Measurements from ENCODE around the gene RETREG3.

RETREG3 gene

DNA sequence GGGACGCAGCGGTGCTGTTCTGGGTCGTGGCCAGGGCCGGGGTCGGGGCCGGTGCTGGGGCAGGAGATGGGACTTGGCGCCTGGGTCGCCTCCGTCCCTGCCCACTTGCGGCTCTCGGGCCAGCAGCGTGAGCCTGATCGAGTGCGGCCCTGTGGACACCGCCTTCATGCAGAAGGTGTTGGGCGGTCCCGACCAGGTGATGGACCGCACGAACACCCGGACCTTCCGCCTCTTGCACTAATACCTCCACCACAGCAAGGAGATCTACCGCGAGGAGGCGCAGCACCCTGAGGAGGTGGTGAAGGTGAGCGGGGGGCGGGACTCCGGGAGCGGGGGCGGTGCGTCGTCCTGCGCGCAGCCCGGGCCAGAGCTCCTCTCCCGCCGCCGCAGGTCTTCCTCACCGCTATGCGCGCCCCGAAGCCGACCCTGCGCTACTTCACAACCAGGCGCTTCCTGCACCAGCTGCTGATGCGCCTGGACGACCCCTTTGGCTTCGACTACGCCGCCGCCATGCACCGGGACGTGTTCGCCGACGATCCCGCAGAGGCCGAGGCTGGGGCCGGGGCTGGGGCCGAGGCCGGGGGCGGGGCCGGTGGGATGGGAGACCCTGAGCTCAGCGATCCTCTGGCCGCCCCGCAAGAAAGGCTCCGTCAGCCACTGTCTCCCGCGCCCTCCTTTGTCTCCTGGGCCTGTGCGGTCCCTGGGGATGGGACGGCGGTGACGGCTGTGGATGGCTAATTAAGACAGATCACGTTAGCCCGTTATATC is 60.9 kb downstream of the RETREG3 start:
- TF ChIP-seq, protein P1, sequence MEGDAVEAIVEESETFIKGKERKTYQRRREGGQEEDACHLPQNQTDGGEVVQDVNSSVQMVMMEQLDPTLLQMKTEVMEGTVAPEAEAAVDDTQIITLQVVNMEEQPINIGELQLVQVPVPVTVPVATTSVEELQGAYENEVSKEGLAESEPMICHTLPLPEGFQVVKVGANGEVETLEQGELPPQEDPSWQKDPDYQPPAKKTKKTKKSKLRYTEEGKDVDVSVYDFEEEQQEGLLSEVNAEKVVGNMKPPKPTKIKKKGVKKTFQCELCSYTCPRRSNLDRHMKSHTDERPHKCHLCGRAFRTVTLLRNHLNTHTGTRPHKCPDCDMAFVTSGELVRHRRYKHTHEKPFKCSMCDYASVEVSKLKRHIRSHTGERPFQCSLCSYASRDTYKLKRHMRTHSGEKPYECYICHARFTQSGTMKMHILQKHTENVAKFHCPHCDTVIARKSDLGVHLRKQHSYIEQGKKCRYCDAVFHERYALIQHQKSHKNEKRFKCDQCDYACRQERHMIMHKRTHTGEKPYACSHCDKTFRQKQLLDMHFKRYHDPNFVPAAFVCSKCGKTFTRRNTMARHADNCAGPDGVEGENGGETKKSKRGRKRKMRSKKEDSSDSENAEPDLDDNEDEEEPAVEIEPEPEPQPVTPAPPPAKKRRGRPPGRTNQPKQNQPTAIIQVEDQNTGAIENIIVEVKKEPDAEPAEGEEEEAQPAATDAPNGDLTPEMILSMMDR (IDR thresholded peaks at IDR 0.05): no peak

DNA sequence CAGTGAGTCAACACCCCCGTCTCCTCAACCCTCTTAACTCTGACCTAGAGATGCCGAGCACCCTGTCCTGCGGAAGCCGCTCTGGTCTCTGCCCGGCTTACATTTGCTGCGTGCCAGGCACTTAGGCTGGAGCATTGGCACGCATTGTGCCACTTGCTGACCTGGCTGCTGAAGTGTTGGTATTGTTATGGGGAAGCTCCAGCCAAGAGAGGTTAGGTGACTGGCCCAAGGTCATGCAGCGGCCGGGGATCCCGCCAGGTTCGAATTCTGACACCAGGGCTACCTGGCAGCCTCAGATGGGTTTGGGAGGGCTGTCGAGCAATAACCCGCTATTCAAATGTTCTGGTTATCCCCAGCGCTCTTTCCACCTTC is 61.5 kb downstream of the RETREG3 start:
- TF ChIP-seq, protein P1 (IDR thresholded peaks at IDR 0.05): no peak

DNA sequence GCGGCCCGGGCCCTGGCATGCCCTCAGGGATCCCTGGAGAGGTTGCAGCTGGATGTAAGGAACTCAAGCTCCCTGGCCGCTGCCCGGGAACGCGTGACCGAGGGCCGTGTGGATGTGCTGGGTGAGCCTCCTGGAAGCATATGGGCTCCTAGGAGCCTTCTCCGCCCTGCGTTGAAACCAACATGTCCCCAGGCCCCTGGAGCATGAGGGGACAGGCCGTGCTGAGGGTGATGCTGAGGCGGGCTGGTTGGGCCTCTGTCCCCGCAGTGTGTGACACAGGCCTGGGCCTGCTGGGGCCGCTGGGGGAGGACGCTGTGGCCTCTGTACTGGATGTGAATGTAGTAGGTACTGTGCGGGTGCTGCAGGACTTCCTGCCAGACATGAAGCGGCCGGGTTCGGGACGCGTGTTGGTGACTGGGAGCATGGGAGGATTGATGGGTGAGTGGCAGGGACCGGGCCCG is 62.1 kb downstream of the RETREG3 start:
- TF ChIP-seq, protein P1 (IDR thresholded peaks at IDR 0.05): no peak

DNA sequence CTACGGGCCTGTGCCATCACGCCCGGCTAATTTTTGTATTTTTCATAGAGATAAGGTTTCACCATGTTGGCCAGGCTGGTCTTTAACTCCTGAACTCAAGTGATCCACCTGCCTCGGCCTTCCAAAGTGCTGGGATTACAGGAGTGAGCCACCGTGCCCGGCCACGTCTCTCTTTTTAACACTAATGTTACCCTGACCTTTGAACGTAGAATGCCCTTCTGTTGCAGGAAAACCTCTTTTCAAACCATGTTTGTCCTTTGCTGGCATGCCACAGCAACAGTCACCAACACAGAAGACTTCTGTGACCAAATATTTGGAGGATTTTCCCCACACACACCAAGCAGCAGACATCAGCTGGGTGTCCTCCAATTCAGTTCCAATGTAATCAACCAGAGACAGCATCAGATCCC is 64.3 kb downstream of the RETREG3 start:
- TF ChIP-seq, protein P1 (IDR thresholded peaks at IDR 0.05): no peak

DNA sequence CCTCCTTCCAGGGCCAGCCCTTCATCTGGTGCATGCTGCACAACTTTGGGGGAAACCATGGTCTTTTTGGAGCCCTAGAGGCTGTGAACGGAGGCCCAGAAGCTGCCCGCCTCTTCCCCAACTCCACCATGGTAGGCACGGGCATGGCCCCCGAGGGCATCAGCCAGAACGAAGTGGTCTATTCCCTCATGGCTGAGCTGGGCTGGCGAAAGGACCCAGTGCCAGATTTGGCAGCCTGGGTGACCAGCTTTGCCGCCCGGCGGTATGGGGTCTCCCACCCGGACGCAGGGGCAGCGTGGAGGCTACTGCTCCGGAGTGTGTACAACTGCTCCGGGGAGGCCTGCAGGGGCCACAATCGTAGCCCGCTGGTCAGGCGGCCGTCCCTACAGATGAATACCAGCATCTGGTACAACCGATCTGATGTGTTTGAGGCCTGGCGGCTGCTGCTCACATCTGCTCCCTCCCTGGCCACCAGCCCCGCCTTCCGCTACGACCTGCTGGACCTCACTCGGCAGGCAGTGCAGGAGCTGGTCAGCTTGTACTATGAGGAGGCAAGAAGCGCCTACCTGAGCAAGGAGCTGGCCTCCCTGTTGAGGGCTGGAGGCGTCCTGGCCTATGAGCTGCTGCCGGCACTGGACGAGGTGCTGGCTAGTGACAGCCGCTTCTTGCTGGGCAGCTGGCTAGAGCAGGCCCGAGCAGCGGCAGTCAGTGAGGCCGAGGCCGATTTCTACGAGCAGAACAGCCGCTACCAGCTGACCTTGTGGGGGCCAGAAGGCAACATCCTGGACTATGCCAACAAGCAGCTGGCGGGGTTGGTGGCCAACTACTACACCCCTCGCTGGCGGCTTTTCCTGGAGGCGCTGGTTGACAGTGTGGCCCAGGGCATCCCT is 65.7 kb downstream of the RETREG3 start:
- TF ChIP-seq, protein P1 (IDR thresholded peaks at IDR 0.05): no peak

DNA sequence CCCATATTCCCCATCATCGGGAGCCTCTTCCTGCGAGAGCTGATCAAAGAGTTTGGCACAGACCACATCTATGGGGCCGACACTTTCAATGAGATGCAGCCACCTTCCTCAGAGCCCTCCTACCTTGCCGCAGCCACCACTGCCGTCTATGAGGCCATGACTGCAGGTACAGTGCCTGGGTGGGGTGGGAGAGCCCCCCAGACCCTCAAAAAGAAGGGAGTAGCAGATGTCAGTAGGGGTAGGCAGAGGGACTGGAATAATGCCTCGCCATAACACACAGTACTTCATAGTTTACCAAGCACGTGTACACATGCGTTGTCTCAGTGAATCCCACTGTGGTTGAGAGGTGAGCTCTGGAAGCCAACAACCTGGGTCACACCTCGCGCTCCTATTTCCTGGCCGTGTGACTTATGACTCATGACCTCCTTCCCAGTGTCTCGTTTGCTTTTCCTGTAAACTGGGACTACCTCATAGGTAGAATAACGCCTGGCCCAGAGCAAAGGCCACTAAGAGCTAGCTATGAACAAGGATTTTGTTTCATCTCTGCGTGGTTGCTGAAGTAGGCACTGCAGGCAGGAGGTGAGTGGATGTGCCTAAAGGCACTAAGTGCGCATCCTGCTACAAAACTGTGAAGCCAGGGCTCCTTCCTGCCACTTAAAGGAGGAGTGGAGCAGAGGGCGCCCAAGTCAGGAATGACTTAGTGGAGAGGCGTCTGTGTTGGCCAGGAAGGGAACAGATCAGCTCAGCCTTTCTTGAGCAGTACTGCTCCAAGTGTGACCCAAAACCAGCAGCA is 67.9 kb downstream of the RETREG3 start:
- TF ChIP-seq, protein P1 (IDR thresholded peaks at IDR 0.05): no peak

DNA sequence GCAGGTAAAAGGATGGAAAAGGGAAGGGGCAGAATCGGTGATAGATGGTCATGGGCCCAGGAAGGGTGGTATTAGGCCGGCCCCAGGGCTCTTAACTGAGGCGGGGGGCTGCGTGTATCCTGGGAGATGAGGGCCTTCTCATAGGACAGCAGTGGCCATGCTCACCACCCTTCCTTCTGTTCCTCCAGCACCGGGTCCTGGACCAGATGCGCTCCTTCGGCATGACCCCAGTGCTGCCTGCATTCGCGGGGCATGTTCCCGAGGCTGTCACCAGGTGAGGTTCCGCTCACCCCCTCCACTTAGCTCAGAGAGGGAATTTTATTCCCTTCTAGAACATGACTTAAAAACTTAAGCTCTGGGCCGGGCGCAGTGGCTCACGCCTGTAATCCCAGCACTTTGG is 70.7 kb downstream of the RETREG3 start:
- TF ChIP-seq, protein P1 (IDR thresholded peaks at IDR 0.05): no peak
